ENCODE measurements around the gene OSBPL8. TPM values are rescaled to one million over a fixed set of nuclear protein-coding genes. Genes with fewer than 3 reads are reported as not detected.

The OSBPL8 gene
- total and polyA plus RNA-seq, 2 of the 8 experiments (the other 6 are each of a cell fraction or from before 2014, with no cell fraction given) = 10.9 to 81.1 TPM

- no peaks in the 10 kb centered on the region for H4K20me1 ChIP-seq (replicated peaks in 1 of 2; ENCODE audit: control insufficient read depth in 1 of 2, insufficient read depth in 2 of 2, low read length in 2 of 2)
- H3K56ac ChIP-seq (replicated peaks; ENCODE audit: insufficient read length, low read depth, low read length) = no peak overlapping the region
- no peak overlapping the region for H3K23ac ChIP-seq (ENCODE audit: insufficient read length)
- POLR2A ChIA-PET (ENCODE audit: partially characterized antibody) = interaction anchor here (0.7 kb wide), 1 partner anchor 680 kb away, joined by 3 read pairs; no protein-coding TSS in a partner anchor
- H3K4me1 ChIP-seq (replicated peaks in 1 of 4; ENCODE audit: control insufficient read depth in 3 of 4, insufficient read depth in 4 of 4, low read length in 3 of 4) = no peaks in the 10 kb centered on the region
- no peak overlapping the region for H2AK5ac ChIP-seq (ENCODE audit: low read depth, low read length)
- FAIRE-seq (no peak), DNase-seq (ENCODE audit: low read depth in 1 of 2, low spot score in 2 of 2) (no peak)
- no peak overlapping the region for H3K9ac ChIP-seq (replicated peaks in 1 of 4; ENCODE audit: extremely low read depth in 1 of 4, low read depth in 3 of 4, low read length in 3 of 4)
- CTCF ChIA-PET (ENCODE audit: partially characterized antibody) = interaction anchor here (0.7 to 1.6 kb wide), 5 partner anchors 9 to 256 kb away, joined by 3 to 8 read pairs (median 3); no protein-coding TSS in a partner anchor
- no peak overlapping the region for H2BK5ac ChIP-seq (ENCODE audit: low read depth, low read length)
- no peak overlapping the region for H4K91ac ChIP-seq (replicated peaks; ENCODE audit: insufficient read length, low read length)
- no peak overlapping the region for H3K27ac ChIP-seq (ENCODE audit: low read depth, low read length)
- no peaks in the 10 kb centered on the region for H3K79me2 ChIP-seq (ENCODE audit: control insufficient read depth in 1 of 2, insufficient read depth in 2 of 2, low read length in 2 of 2)
- H3K4ac ChIP-seq (replicated peaks; ENCODE audit: insufficient read length, low read depth, low read length) = no peak overlapping the region
- H3K9me3 ChIP-seq (ENCODE audit: insufficient read depth in 2 of 2, low read depth in 1 of 2, low read length in 1 of 2) = no peaks in the 10 kb centered on the region
- H4K5ac ChIP-seq (ENCODE audit: insufficient read length, low read depth, low read length) = no peak overlapping the region
- no peaks in the 10 kb centered on the region for H3K79me1 ChIP-seq (ENCODE audit: low read depth, low read length)
- H2BK12ac ChIP-seq (ENCODE audit: low read depth, low read length) = no peak overlapping the region
- no peak for TF ChIP-seq SUZ12 (IDR thresholded peaks at IDR 0.05; ENCODE audit: low read length)
- no peak for TF ChIP-seq NANOG (IDR thresholded peaks at IDR 0.05; ENCODE audit: insufficient read depth, low read depth, low read length, poor library complexity, severe bottlenecking)
- TF ChIP-seq CHD1 (IDR thresholded peaks at IDR 0.05; ENCODE audit: low read depth, low read length) = no peak
- no peak for TF ChIP-seq RBBP5 (IDR thresholded peaks at IDR 0.05; ENCODE audit: borderline replicate concordance, low read depth, low read length)
- H2BK15ac ChIP-seq (ENCODE audit: low read length) = no peak overlapping the region
- H3K4me3 ChIP-seq (ENCODE audit: extremely low read depth in 1 of 4, insufficient read depth in 2 of 4, low read depth in 3 of 4, low read length in 4 of 4) = no peak overlapping the region
- H3K36me3 ChIP-seq (ENCODE audit: control insufficient read depth in 2 of 4, insufficient read depth in 4 of 4, low read length in 3 of 4) = peaks cover 0 to 30% (median 8%) of the 10 kb centered on the region in 4 experiments; a peak in 4 of 8 replicates
- no peak overlapping the region for H2BK20ac ChIP-seq (ENCODE audit: low read length)
- no peak overlapping the region for H3K14ac ChIP-seq (ENCODE audit: insufficient read length)
- H3K18ac ChIP-seq (ENCODE audit: extremely low read depth, low read length) = no peak overlapping the region
- H3K23me2 ChIP-seq (ENCODE audit: low read depth, low read length) = no peaks in the 10 kb centered on the region
- no peak overlapping the region for H2BK120ac ChIP-seq (replicated peaks; ENCODE audit: low read depth, low read length)
- 87% methylated on average over 1 of the region's 1 CpG; no CpG with 5 or more reads in 1 of the 2 experiments for WGBS, 2 experiments (ENCODE audit: extremely low coverage in 1 of 2, insufficient coverage in 1 of 2, insufficient read length in 1 of 2, insufficient replicate concordance in 2 of 2, low coverage in 1 of 2, low lambda C conversion rate in 2 of 2, missing lambda C conversion rate in 1 of 2)
- no peaks in the 10 kb centered on the region for H3K27me3 ChIP-seq (replicated peaks in 1 of 4; ENCODE audit: control insufficient read depth in 3 of 4, extremely low read depth in 1 of 4, insufficient read depth in 3 of 4, low read length in 3 of 4)
- no peak overlapping the region for H3K4me2 ChIP-seq (ENCODE audit: insufficient read depth in 1 of 2, low read depth in 2 of 2, low read length in 2 of 2)
- H2AFZ ChIP-seq (ENCODE audit: low read length) = no peak overlapping the region
- H4K8ac ChIP-seq (ENCODE audit: extremely low read depth, insufficient read depth, low read length) = no peak overlapping the region
Observed at GRCh38 chr12:76375470-76375869, 184.1 kb downstream of the OSBPL8 start.

Data from H1 (cell line).